ENCODE data around the gene EPAS1. TPM values are rescaled to one million over a fixed set of nuclear protein-coding genes. Genes with fewer than 3 reads are reported as not detected.

The EPAS1 gene
- total RNA-seq, 2 experiments from 2014 or later = 4.2 to 5.4 TPM

GRCh38 chr2:46351098-46351749 is 54.0 kb downstream of the EPAS1 start:
- H3K27me3 Mint-ChIP-seq = no peaks in the 10 kb centered on the region
- peak overlapping the region; percentile 80 for H3K4me3 Mint-ChIP-seq
- DNase-seq = peak in 7 of 14 experiments; percentile 7 to 61 (median 28)
- peak; percentile 22 for ATAC-seq (ENCODE audit: poor library complexity)
- H3K36me3 ChIP-seq (ENCODE audit: insufficient read depth, low read length) = no peaks in the 10 kb centered on the region
- H3K9me3 ChIP-seq (ENCODE audit: control insufficient read depth in 1 of 2, insufficient read depth in 1 of 2, low read length in 2 of 2) = no peaks in the 10 kb centered on the region
- no peaks in the 10 kb centered on the region for H3K36me3 Mint-ChIP-seq (ENCODE audit: low read depth)
- POLR2A ChIA-PET = interaction anchor here (1.1 to 2.6 kb wide), 2 partner anchors 13 to 47 kb away, joined by 3 to 15 read pairs; no protein-coding TSS in a partner anchor
- intact Hi-C loops (cut with DNase I, micrococcal nuclease) = loop anchor here in 1 of 2 experiments (5.0 kb wide), 1 partner anchor 54 kb away; the partner anchor contains the start of gene EPAS1
- H3K9me3 Mint-ChIP-seq = no peaks in the 10 kb centered on the region
- peaks cover 74% of the 10 kb centered on the region for H3K4me1 ChIP-seq (ENCODE audit: insufficient read depth, low read length)
- H3K4me3 ChIP-seq (ENCODE audit: low read length) = peak overlapping the region; percentile 40
- H3K27me3 ChIP-seq (ENCODE audit: control insufficient read depth in 1 of 2, insufficient read depth in 2 of 2, low read length in 2 of 2) = no peaks in the 10 kb centered on the region
- TF ChIP-seq CTCF (IDR thresholded peaks at IDR 0.05) = no peak
- peaks cover 94% of the 10 kb centered on the region for H3K4me1 Mint-ChIP-seq (ENCODE audit: low read depth)
- peak overlapping the region in 1 of 2 donors; percentile 63 for H3K27ac ChIP-seq (ENCODE audit: low read depth in 1 of 2, low read length in 2 of 2)
- CTCF ChIA-PET = no interaction called here
- H3K27ac Mint-ChIP-seq = peak overlapping the region; percentile 90

DNA sequence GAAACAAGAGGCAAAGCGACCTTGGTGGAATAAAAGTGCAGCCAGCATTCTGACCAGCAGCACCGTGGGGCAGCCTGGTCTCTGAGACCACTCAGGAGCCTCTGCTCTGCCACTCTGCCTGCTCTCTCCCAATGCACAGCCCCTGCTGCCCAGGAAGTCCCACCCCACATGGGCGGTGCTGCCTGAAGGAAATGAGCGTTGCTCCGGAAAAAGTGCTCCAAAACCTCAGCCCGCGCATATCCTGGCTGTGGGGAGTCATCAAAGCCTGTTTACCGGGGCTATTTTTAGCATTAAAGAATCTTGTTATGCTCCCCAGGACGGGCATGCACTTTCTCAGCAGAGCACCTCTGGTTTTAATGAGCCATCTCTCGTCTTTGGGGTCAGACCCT is 54.5 kb downstream of the EPAS1 start:
- Histone ChIP-seq H3K27me3 (ENCODE audit: control insufficient read depth in 1 of 2, insufficient read depth in 2 of 2, low read length in 2 of 2) (no peaks in the 10 kb centered on the region), H3K4me3 (ENCODE audit: low read length) (peak overlapping the region; percentile 40), H3K4me1 (ENCODE audit: insufficient read depth, low read length) (peaks cover 74% of the 10 kb centered on the region), H3K9me3 (ENCODE audit: control insufficient read depth in 1 of 2, insufficient read depth in 1 of 2, low read length in 2 of 2) (no peaks in the 10 kb centered on the region), H3K36me3 (ENCODE audit: insufficient read depth, low read length) (no peaks in the 10 kb centered on the region), H3K27ac (ENCODE audit: low read depth in 1 of 2, low read length in 2 of 2) (peak overlapping the region in 1 of 2 donors; percentile 63)
- Mint-ChIP-seq H3K9me3 (no peaks in the 10 kb centered on the region), H3K4me1 (ENCODE audit: low read depth) (peaks cover 94% of the 10 kb centered on the region), H3K4me3 (peak overlapping the region; percentile 80), H3K27me3 (no peaks in the 10 kb centered on the region), H3K27ac (peak overlapping the region; percentile 90), H3K36me3 (ENCODE audit: low read depth) (no peaks in the 10 kb centered on the region)
- DNase-seq = peak; percentile 40 to 90 (median 66)
- intact Hi-C loops (cut with DNase I, micrococcal nuclease) = loop anchor here in 1 of 2 experiments (5.0 kb wide), 1 partner anchor 54 kb away; the partner anchor contains the start of gene EPAS1
- no peak for TF ChIP-seq CTCF (IDR thresholded peaks at IDR 0.05)
- POLR2A ChIA-PET = interaction anchor here (2.6 kb wide), 1 partner anchor 14 kb away, joined by 15 read pairs; no protein-coding TSS in a partner anchor
- ATAC-seq (ENCODE audit: poor library complexity) = peak; percentile 87
- CTCF ChIA-PET = no interaction called here

DNA sequence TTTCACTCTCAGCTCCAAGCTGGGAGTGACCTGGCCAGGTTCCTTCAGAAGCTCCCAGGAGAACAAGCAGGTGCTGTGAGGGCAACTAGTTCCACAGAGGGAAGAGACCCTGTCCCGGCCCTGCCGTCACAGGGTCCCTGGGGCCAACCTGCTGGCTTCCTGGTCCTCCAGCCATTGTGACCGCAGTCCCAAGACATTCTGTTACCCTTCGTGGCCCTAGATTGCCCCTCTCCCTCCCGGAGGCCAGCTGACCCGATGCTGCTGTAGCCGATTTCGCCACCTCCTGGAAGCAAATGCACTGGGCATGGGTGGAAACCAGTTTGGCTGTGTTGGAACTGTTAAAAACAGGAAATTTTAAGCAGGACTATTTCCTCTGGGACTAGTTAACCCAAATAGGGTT is 55.4 kb downstream of the EPAS1 start:
- Histone ChIP-seq H3K36me3 (ENCODE audit: insufficient read depth, low read length) (no peaks in the 10 kb centered on the region), H3K27ac (ENCODE audit: low read depth in 1 of 2, low read length in 2 of 2) (peak overlapping the region in 1 of 2 donors; percentile 63), H3K4me3 (ENCODE audit: low read length) (no peak overlapping the region), H3K27me3 (ENCODE audit: control insufficient read depth in 1 of 2, insufficient read depth in 2 of 2, low read length in 2 of 2) (no peaks in the 10 kb centered on the region), H3K4me1 (ENCODE audit: insufficient read depth, low read length) (peaks cover 74% of the 10 kb centered on the region), H3K9me3 (ENCODE audit: control insufficient read depth in 1 of 2, insufficient read depth in 1 of 2, low read length in 2 of 2) (no peaks in the 10 kb centered on the region)
- H3K36me3 Mint-ChIP-seq (ENCODE audit: low read depth) = no peaks in the 10 kb centered on the region
- intact Hi-C loops (cut with DNase I, micrococcal nuclease) = loop anchor here in 1 of 2 experiments (5.0 kb wide), 1 partner anchor 55 kb away; the partner anchor contains the start of gene EPAS1
- H3K4me1 Mint-ChIP-seq (ENCODE audit: low read depth) = peaks cover 94% of the 10 kb centered on the region
- ChIA-PET CTCF (no interaction called here), POLR2A (interaction anchor here (0.8 kb wide), 1 partner anchor 10 kb away, joined by 3 read pairs; no protein-coding TSS in a partner anchor)
- no peaks in the 10 kb centered on the region for H3K9me3 Mint-ChIP-seq
- no peak for ATAC-seq (ENCODE audit: poor library complexity)
- TF ChIP-seq CTCF (IDR thresholded peaks at IDR 0.05) = no peak
- H3K4me3 Mint-ChIP-seq = peak overlapping the region; percentile 40
- no peaks in the 10 kb centered on the region for H3K27me3 Mint-ChIP-seq
- peak overlapping the region; percentile 72 for H3K27ac Mint-ChIP-seq
- DNase-seq = no peak

All from CD4-positive, alpha-beta T cell (primary cell).